ENCODE results near the gene BAG5. TPM values are rescaled to one million over a fixed set of nuclear protein-coding genes. Genes with fewer than 3 reads are reported as not detected.

BAG5 gene
- total RNA-seq, 1 experiment from 2014 or later: 22.5 TPM

DNA sequence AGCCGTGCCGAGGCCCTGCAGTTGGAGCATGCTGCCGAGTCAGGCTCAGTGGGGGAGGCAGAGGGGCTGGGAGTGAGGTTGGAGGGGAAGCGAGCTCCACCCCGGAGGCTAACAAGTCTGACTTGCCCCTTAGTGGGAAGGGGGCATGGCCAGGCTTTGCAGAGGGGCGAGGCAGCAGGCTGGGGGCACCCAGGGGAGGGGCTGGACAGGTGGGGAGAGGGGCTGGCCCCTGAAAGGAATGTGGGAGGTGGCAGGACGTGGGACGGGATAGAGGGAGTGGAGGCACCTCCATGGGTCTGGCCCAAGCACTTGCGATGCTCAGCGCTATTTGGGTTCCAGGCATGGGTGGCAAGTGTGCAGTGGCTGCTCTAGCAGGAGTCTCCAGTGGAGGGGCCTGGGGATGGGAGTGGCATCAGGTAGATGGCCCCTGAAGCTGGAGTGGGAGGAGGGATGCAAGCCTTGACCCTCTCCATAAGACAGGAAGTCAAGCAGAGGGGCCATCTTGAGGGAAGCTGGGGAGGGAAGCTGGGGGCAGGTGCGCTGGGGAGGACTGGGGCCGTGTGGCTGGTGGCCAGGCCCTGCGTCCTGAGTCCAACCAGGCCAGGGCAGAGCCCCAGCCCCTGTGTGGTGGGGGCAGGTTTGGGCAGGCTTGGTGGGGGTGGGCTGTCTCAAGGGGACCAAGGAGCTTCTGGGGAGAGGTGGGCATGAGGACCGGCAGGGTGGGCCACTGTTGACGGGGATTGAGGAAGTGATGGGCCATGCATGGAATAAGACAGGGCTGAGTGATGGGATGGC lies 30.8 kb downstream of the BAG5 start:
- ATAC-seq (no peak), DNase-seq (ENCODE audit: low read depth, low spot score) (no peak)
- intact Hi-C loops (cut with micrococcal nuclease; ENCODE audit: unreplicated experiment): no loop called here
- H3K9me3 ChIP-seq (ENCODE audit: control insufficient read depth, insufficient read depth, low read depth, low read length): no peaks in the 10 kb centered on the region
- ChIA-PET CTCF (interaction anchor here (1.2 kb wide), 1 partner anchor 13 kb away, joined by 3 read pairs; no protein-coding TSS in a partner anchor), POLR2A (interaction anchor here (0.5 to 1.2 kb wide), 2 partner anchors 7 to 18 kb away, joined by 4 to 8 read pairs; no protein-coding TSS in a partner anchor)
- no peak overlapping the region for H3K4me3 ChIP-seq (ENCODE audit: low read depth in 2 of 2, low read length in 2 of 2)
- in situ Hi-C loops (cut with HindIII; ENCODE audit: low pct_unique_long_range_greater_than_20kb, low sequenced_read_pairs): no loop called here
- peaks cover 25% of the 10 kb centered on the region for H3K4me1 ChIP-seq (ENCODE audit: control insufficient read depth, insufficient read depth, low read length)
- TF ChIP-seq TCF7L2 (IDR thresholded peaks at IDR 0.05; ENCODE audit: low read depth, low read length) (no peak), POLR2AphosphoS5 (IDR thresholded peaks at IDR 0.05; ENCODE audit: low read depth, low read length) (no peak), REST (IDR thresholded peaks at IDR 0.05; ENCODE audit: insufficient read depth in 1 of 2, low read depth in 2 of 2, low read length in 1 of 2) (no peak), SIN3A (IDR thresholded peaks at IDR 0.05; ENCODE audit: borderline replicate concordance, insufficient read depth, low read depth, low read length) (no peak)
- TF ChIP-seq, protein P1, sequence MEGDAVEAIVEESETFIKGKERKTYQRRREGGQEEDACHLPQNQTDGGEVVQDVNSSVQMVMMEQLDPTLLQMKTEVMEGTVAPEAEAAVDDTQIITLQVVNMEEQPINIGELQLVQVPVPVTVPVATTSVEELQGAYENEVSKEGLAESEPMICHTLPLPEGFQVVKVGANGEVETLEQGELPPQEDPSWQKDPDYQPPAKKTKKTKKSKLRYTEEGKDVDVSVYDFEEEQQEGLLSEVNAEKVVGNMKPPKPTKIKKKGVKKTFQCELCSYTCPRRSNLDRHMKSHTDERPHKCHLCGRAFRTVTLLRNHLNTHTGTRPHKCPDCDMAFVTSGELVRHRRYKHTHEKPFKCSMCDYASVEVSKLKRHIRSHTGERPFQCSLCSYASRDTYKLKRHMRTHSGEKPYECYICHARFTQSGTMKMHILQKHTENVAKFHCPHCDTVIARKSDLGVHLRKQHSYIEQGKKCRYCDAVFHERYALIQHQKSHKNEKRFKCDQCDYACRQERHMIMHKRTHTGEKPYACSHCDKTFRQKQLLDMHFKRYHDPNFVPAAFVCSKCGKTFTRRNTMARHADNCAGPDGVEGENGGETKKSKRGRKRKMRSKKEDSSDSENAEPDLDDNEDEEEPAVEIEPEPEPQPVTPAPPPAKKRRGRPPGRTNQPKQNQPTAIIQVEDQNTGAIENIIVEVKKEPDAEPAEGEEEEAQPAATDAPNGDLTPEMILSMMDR (IDR thresholded peaks at IDR 0.05): no peak
- H3K27me3 ChIP-seq (ENCODE audit: control insufficient read depth, insufficient read depth, low read length): no peaks in the 10 kb centered on the region
- no TSS peak for BruUV-seq (replicated peaks)
- peaks cover 4% of the 10 kb centered on the region; the same call in 1 of the 2 replicates for H3K36me3 ChIP-seq (ENCODE audit: control insufficient read depth, insufficient read depth, low read length)
- no peak overlapping the region for H3K27ac ChIP-seq (ENCODE audit: low read length)

GRCh38 chr14:103530831-103531230 lies 31.6 kb downstream of the BAG5 start:
- intact Hi-C loops (cut with micrococcal nuclease; ENCODE audit: unreplicated experiment): no loop called here
- H3K4me1 ChIP-seq (ENCODE audit: control insufficient read depth, insufficient read depth, low read length): peaks cover 25% of the 10 kb centered on the region
- no TSS peak for BruUV-seq (replicated peaks)
- DNase-seq (ENCODE audit: low read depth, low spot score) (no peak), ATAC-seq (no peak)
- in situ Hi-C loops (cut with HindIII; ENCODE audit: low pct_unique_long_range_greater_than_20kb, low sequenced_read_pairs): no loop called here
- no peaks in the 10 kb centered on the region for H3K27me3 ChIP-seq (ENCODE audit: control insufficient read depth, insufficient read depth, low read length)
- H3K27ac ChIP-seq (ENCODE audit: low read length): no peak overlapping the region
- no peak overlapping the region for H3K4me3 ChIP-seq (ENCODE audit: low read depth in 2 of 2, low read length in 2 of 2)
- H3K9me3 ChIP-seq (ENCODE audit: control insufficient read depth, insufficient read depth, low read depth, low read length): no peaks in the 10 kb centered on the region
- CTCF ChIA-PET: interaction anchor here (1.2 kb wide), 1 partner anchor 12 kb away, joined by 3 read pairs; no protein-coding TSS in a partner anchor
- no peak for TF ChIP-seq SIN3A (IDR thresholded peaks at IDR 0.05; ENCODE audit: borderline replicate concordance, insufficient read depth, low read depth, low read length)
- no peak for TF ChIP-seq TCF7L2 (IDR thresholded peaks at IDR 0.05; ENCODE audit: low read depth, low read length)
- TF ChIP-seq, protein P1 (IDR thresholded peaks at IDR 0.05): no peak
- POLR2A ChIA-PET: interaction anchor here (0.5 to 1.2 kb wide), 3 partner anchors 8 to 19 kb away, joined by 3 to 8 read pairs (median 4); no protein-coding TSS in a partner anchor
- H3K36me3 ChIP-seq (ENCODE audit: control insufficient read depth, insufficient read depth, low read length): peaks cover 4% of the 10 kb centered on the region; the same call in 1 of the 2 replicates
